HepG2 (cell line): ENCODE data around the gene CD207. TPM values are rescaled to one million over a fixed set of nuclear protein-coding genes. Genes with fewer than 3 reads are reported as not detected.
A peak's percentile ranks its signal among the peaks of the same experiment; 100 is the strongest.

Experiments
- EEA1 ChIP-seq: sonication (generic); formaldehyde crosslinking; IDR thresholded peaks from 2 replicates; pipeline ENCODE4 v1.5.1; 2020; ENCODE audit warnings: mild to moderate bottlenecking, missing genetic modification reagents, borderline replicate concordance
- FOXA3 ChIP-seq: IDR thresholded peaks from 2 replicates; pipeline ENCODE4 v1.6.1; 2016; ENCODE audit warnings: missing genetic modification reagents, missing compliant biosample characterization
- GATAD2A ChIP-seq: IDR thresholded peaks from 2 replicates; pipeline ENCODE4 v1.6.1; 2016
- HDAC1 ChIP-seq: sonication (generic); formaldehyde crosslinking; IDR thresholded peaks from 2 replicates; pipeline ENCODE4 v1.5.1; 2020; ENCODE audit warnings: mild to moderate bottlenecking, missing genetic modification reagents
- PAX8 ChIP-seq: sonication (generic); formaldehyde crosslinking; IDR thresholded peaks from 2 replicates; pipeline ENCODE4 v1.8.0; 2022; ENCODE audit warnings: mild to moderate bottlenecking, missing genetic modification reagents, borderline replicate concordance
- RFX3 ChIP-seq: IDR thresholded peaks from 2 replicates; pipeline ENCODE4 v1.6.1; 2016; ENCODE audit warnings: missing biosample characterization, missing genetic modification reagents
- SALL1 ChIP-seq: sonication (generic); formaldehyde crosslinking; IDR thresholded peaks from 2 replicates; pipeline ENCODE4 v1.8.0; 2022; ENCODE audit warnings: mild to moderate bottlenecking, missing genetic modification reagents
- ZNF282 ChIP-seq: fragments of 450-650 bp; IDR thresholded peaks from 2 replicates; pipeline ENCODE4 v1.6.1; 2018; ENCODE audit not compliant: partially characterized antibody
- ZNF350 ChIP-seq: sonication (generic); formaldehyde crosslinking; IDR thresholded peaks from 2 replicates; pipeline ENCODE4 v1.4.0; 2020; ENCODE audit warnings: mild to moderate bottlenecking, low read depth, missing genetic modification reagents, borderline replicate concordance
- ZNF598 ChIP-seq: sonication (generic); formaldehyde crosslinking; IDR thresholded peaks from 2 replicates; pipeline ENCODE4 v1.5.1; 2020; ENCODE audit warnings: mild to moderate bottlenecking, missing genetic modification reagents, borderline replicate concordance
- ZNF670 ChIP-seq: sonication (generic); formaldehyde crosslinking; IDR thresholded peaks from 2 replicates; pipeline ENCODE4 v1.8.0; 2022; ENCODE audit warnings: mild to moderate bottlenecking, missing genetic modification reagents, borderline replicate concordance
- polyA plus RNA-seq, 8 experiments: library from polyadenylated mRNA; depleted of rRNA in 3 of 8; stranded (reverse) in 7 of 8; unstranded in 1 of 8; fragments of >200 nt; fragmentation: Illumina TruSeq in 4 of 8; extraction: Trizol in 4 of 8; gene quantifications; 2 replicates each; pipeline versions ENCODE4 v1.2.1 to v1.2.3, GENCODE V29; 2011 to 2016; ENCODE audit warnings: low read depth in 4 of 8, missing spikeins in 1 of 8, mixed read lengths in 1 of 8; ENCODE audit not compliant: insufficient read depth in 1 of 8
- total RNA-seq, 5 experiments: library from RNA; depleted of rRNA; stranded (reverse); fragments of >200 nt; fragmentation: Illumina TruSeq; extraction: Trizol; gene quantifications; 2 replicates each; pipeline ENCODE4 v1.2.3, GENCODE V29; 2016; ENCODE audit warnings: low read depth in 1 of 5
- TF ChIP-seq, protein P1 (sequence below): sonication (generic); formaldehyde crosslinking; IDR thresholded peaks from 2 replicates; pipeline ENCODE4 v1.4.0; 2020; ENCODE audit warnings: missing genetic modification reagents, borderline replicate concordance
- TF ChIP-seq, protein P2 (sequence below): sonication (generic); formaldehyde crosslinking; conservative IDR thresholded peaks from 2 replicates; pipeline ENCODE4 v1.4.0; 2020; ENCODE audit warnings: missing genetic modification reagents
- TF ChIP-seq, protein P3 (sequence below): sonication (generic); formaldehyde crosslinking; IDR thresholded peaks from 2 replicates; pipeline ENCODE4 v1.4.0; 2020; ENCODE audit warnings: missing genetic modification reagents
- TF ChIP-seq, protein P4 (sequence below): sonication (generic); formaldehyde crosslinking; IDR thresholded peaks from 2 replicates; pipeline ENCODE4 v1.4.0; 2020; ENCODE audit warnings: missing genetic modification reagents, borderline replicate concordance
- TF ChIP-seq, protein P5 (sequence below): sonication (generic); formaldehyde crosslinking; conservative IDR thresholded peaks from 2 replicates; pipeline ENCODE4 v1.4.0; 2020; ENCODE audit warnings: mild to moderate bottlenecking, missing genetic modification reagents, moderate library complexity

Gene CD207
- total and polyA plus RNA-seq, 2 of the 13 experiments (the other 11 are each of a cell fraction or from before 2014, with no cell fraction given) = 0.09 to 0.15 TPM

DNA sequence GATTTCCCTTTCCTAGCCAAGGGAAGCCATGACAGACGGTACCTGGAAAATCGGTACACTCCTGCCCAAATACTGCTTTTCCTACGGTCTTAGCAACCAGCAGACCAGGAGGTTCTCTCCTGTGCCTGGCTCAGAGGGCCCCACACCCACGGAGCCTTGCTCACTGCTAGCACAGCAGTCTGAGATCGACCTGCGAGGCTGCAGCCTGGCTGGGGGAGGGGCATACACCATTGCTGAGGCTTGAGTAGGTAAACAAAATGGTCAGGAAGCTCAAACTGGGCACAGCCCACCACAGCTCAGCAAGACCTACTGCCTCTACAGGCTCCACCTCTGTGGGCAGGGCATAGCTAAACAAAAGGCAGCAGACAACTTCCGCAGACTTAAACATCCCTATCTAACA lies 6.8 kb upstream of the CD207 start (continued):
- TF ChIP-seq, protein P1, sequence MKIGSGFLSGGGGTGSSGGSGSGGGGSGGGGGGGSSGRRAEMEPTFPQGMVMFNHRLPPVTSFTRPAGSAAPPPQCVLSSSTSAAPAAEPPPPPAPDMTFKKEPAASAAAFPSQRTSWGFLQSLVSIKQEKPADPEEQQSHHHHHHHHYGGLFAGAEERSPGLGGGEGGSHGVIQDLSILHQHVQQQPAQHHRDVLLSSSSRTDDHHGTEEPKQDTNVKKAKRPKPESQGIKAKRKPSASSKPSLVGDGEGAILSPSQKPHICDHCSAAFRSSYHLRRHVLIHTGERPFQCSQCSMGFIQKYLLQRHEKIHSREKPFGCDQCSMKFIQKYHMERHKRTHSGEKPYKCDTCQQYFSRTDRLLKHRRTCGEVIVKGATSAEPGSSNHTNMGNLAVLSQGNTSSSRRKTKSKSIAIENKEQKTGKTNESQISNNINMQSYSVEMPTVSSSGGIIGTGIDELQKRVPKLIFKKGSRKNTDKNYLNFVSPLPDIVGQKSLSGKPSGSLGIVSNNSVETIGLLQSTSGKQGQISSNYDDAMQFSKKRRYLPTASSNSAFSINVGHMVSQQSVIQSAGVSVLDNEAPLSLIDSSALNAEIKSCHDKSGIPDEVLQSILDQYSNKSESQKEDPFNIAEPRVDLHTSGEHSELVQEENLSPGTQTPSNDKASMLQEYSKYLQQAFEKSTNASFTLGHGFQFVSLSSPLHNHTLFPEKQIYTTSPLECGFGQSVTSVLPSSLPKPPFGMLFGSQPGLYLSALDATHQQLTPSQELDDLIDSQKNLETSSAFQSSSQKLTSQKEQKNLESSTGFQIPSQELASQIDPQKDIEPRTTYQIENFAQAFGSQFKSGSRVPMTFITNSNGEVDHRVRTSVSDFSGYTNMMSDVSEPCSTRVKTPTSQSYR = peak; percentile 91
- TF ChIP-seq PAX8 (CRISPR knock-in tag) (no peak), ZNF670 (no peak), EEA1 (CRISPR knock-in tag) (0 out of 2 replicates have a peak, but pooled peaks have one; percentile 41), ZNF598 (CRISPR knock-in tag) (0 out of 2 replicates have a peak, but pooled peaks have one; percentile 15), SALL1 (peak; percentile 69; the same call in 1 of the 2 replicates), FOXA3 (0 out of 2 replicates have a peak, but pooled peaks have one; percentile 23), GATAD2A (peak; percentile 37; the same call in 1 of the 2 replicates), HDAC1 (CRISPR knock-in tag) (peak; percentile 22; the same call in 1 of the 2 replicates), ZNF282 (no peak), ZNF350 (peak; percentile 65; the same call in 1 of the 2 replicates), RFX3 (CRISPR knock-in tag) (no peak)
- TF ChIP-seq, protein P2, sequence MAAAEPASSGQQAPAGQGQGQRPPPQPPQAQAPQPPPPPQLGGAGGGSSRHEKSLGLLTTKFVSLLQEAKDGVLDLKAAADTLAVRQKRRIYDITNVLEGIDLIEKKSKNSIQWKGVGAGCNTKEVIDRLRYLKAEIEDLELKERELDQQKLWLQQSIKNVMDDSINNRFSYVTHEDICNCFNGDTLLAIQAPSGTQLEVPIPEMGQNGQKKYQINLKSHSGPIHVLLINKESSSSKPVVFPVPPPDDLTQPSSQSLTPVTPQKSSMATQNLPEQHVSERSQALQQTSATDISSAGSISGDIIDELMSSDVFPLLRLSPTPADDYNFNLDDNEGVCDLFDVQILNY (CRISPR knock-in tag) = no peak
- TF ChIP-seq, protein P3, sequence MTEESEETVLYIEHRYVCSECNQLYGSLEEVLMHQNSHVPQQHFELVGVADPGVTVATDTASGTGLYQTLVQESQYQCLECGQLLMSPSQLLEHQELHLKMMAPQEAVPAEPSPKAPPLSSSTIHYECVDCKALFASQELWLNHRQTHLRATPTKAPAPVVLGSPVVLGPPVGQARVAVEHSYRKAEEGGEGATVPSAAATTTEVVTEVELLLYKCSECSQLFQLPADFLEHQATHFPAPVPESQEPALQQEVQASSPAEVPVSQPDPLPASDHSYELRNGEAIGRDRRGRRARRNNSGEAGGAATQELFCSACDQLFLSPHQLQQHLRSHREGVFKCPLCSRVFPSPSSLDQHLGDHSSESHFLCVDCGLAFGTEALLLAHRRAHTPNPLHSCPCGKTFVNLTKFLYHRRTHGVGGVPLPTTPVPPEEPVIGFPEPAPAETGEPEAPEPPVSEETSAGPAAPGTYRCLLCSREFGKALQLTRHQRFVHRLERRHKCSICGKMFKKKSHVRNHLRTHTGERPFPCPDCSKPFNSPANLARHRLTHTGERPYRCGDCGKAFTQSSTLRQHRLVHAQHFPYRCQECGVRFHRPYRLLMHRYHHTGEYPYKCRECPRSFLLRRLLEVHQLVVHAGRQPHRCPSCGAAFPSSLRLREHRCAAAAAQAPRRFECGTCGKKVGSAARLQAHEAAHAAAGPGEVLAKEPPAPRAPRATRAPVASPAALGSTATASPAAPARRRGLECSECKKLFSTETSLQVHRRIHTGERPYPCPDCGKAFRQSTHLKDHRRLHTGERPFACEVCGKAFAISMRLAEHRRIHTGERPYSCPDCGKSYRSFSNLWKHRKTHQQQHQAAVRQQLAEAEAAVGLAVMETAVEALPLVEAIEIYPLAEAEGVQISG = peak; percentile 34; the same call in 1 of the 2 replicates
- TF ChIP-seq, protein P4, sequence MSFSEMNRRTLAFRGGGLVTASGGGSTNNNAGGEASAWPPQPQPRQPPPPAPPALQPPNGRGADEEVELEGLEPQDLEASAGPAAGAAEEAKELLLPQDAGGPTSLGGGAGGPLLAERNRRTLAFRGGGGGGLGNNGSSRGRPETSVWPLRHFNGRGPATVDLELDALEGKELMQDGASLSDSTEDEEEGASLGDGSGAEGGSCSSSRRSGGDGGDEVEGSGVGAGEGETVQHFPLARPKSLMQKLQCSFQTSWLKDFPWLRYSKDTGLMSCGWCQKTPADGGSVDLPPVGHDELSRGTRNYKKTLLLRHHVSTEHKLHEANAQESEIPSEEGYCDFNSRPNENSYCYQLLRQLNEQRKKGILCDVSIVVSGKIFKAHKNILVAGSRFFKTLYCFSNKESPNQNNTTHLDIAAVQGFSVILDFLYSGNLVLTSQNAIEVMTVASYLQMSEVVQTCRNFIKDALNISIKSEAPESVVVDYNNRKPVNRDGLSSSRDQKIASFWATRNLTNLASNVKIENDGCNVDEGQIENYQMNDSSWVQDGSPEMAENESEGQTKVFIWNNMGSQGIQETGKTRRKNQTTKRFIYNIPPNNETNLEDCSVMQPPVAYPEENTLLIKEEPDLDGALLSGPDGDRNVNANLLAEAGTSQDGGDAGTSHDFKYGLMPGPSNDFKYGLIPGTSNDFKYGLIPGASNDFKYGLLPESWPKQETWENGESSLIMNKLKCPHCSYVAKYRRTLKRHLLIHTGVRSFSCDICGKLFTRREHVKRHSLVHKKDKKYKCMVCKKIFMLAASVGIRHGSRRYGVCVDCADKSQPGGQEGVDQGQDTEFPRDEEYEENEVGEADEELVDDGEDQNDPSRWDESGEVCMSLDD (CRISPR knock-in tag) = no peak
- TF ChIP-seq, protein P5, sequence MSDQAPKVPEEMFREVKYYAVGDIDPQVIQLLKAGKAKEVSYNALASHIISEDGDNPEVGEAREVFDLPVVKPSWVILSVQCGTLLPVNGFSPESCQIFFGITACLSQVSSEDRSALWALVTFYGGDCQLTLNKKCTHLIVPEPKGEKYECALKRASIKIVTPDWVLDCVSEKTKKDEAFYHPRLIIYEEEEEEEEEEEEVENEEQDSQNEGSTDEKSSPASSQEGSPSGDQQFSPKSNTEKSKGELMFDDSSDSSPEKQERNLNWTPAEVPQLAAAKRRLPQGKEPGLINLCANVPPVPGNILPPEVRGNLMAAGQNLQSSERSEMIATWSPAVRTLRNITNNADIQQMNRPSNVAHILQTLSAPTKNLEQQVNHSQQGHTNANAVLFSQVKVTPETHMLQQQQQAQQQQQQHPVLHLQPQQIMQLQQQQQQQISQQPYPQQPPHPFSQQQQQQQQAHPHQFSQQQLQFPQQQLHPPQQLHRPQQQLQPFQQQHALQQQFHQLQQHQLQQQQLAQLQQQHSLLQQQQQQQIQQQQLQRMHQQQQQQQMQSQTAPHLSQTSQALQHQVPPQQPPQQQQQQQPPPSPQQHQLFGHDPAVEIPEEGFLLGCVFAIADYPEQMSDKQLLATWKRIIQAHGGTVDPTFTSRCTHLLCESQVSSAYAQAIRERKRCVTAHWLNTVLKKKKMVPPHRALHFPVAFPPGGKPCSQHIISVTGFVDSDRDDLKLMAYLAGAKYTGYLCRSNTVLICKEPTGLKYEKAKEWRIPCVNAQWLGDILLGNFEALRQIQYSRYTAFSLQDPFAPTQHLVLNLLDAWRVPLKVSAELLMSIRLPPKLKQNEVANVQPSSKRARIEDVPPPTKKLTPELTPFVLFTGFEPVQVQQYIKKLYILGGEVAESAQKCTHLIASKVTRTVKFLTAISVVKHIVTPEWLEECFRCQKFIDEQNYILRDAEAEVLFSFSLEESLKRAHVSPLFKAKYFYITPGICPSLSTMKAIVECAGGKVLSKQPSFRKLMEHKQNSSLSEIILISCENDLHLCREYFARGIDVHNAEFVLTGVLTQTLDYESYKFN (CRISPR knock-in tag) = peak; percentile 24; the same call in 1 of the 2 replicates
